Embryonic facial prominence (tissue), 1 donor: ENCODE data around the gene NCOA1.

Experiments
- DNase-seq: peaks from one replicate; pipeline ENCODE4 v3.0.0-alpha.2; 2016; ENCODE audit errors: extremely low spot score

NCOA1 gene

DNA sequence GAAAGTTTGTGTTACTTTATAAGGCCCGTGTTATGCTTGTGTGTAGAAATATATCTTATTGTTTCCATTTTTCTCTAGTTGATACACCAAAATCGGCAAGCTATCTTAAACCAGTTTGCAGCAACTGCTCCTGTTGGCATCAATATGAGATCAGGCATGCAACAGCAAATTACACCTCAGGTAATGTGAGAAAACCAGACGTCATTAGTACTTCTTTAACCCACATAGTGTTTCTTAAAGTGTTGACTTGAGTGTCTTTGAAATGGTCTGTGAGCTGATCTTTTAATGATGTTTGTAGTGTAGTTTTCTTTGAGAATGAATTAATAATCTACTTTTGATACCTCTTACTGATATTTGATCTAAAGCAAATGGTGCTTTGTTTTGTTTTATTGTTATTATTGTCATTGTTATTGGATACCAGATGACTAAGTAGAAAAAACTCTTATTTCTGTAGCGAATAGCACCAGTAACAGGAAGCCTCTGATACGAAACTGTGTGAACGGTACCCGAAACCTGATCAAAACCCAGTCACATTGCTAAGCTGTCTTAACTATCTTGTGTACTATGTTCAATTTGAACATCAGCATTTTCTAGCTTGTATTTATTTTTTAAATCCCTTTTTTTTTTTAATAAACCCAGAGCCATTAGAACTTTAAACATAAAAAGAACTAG lies 248.4 kb downstream of the NCOA1 start:
- DNase-seq = no peak

DNA sequence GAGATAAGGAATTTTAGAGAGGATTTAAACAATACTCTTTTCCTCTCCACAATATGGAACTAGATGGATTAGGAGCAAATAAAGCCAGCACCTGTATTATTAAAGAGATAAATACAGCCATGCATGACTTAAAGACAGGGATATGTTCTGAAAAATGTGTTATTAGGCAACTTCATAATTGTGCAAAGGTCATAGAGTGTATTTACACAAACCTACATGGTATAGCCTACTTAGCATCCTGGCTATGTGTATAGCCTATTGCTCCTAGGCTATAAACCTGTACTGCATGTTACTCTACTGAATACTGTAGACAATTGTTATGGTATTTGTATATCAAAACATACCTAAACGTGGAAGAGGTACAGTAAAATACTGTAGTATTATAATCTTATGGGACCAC lies 249.1 kb downstream of the NCOA1 start:
- DNase-seq = no peak

DNA sequence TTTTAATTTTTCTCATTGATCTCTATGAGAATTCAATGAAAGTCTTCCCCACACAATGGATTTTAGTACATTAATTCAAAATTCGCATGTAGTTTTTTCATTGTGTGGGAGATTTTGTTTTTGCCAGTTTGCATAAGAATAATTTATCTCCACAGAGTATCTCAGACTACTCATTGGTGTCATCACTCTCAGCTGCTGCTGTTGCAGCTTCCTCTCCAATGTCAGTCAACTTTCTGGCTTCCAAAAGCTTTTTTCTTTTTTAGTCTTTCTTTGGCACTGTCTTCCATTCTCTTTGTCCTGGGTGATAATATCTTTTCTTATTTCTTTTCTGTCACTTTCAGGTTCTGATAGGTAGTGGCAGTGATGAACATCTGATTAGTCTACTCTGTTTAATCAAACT lies 251.7 kb downstream of the NCOA1 start:
- DNase-seq = no peak

DNA sequence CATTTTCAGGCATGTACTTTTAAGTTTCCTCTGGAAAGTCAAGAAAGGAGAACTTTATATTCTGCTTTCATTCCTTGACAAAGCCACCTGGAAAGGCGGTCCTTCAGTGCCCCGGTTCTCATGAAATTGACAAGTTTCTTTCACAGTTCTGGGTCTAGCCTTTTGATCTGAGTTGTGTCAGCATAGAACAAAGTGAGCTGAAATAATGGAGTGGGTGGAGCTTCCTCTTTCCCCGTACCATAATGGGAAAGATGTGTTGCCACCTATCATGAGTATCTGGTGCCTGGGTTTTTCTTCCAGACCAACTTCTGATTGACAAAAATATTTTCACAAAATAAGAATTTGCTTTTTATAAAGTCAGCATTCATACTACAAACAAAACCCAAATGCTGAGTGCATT lies 252.9 kb downstream of the NCOA1 start:
- DNase-seq = no peak

DNA sequence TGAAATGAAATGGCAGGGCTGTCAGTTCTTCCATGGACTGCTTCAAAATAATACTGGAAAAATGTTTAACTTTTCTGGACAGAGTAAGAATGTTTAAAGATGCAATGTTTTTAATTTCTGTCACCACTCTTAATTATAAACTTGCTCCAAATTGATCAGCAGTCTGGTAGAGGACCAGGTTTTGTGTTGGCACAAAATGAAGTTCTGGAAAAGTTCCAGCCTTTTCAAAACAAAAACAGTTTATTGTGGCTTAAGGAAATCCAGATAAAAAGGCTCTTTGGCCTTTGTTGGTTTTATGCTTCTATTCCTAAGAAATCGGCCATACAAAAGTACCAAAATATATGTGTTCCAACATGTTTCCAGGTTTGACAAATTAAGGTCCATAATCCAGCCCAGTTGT lies 253.3 kb downstream of the NCOA1 start:
- DNase-seq = no peak

DNA sequence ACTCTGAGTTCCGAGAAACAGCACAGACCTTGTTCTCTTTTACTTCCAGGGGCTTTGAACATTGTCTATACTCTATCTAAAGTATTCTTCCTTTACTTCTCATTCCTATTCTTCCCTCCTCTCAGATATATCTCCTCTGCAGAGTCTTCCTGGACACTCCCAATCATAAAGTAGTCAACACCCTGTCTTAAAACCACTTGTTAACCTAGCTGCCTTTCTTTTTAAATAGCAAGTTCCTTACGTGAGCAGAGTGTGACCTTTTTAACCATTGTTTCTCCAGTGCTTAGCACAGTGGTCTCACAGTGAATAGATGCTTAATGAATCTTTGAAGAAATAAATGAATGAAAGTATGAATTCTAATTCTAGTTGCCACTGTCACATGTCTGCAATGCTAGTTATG lies 254.8 kb downstream of the NCOA1 start:
- no peak for DNase-seq

DNA sequence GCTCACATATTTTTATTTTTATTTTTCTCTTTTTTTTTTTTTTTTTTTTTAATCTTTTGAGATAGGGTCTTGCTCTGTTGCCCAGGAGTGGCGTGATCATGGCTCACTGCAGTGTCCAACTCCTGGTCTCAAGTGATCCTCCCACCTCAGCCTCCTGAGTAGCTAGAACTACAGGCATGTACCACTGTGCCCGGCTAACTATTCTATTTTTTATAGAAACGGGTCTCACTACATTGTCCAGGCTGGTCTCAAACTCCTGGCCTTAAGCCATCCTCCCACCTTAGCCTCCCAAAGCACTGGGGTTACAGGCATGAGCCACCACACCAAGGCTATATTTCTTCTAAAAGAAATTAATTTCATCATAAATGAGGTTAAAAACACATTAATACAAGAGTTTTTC lies 256.2 kb downstream of the NCOA1 start:
- no peak for DNase-seq

DNA sequence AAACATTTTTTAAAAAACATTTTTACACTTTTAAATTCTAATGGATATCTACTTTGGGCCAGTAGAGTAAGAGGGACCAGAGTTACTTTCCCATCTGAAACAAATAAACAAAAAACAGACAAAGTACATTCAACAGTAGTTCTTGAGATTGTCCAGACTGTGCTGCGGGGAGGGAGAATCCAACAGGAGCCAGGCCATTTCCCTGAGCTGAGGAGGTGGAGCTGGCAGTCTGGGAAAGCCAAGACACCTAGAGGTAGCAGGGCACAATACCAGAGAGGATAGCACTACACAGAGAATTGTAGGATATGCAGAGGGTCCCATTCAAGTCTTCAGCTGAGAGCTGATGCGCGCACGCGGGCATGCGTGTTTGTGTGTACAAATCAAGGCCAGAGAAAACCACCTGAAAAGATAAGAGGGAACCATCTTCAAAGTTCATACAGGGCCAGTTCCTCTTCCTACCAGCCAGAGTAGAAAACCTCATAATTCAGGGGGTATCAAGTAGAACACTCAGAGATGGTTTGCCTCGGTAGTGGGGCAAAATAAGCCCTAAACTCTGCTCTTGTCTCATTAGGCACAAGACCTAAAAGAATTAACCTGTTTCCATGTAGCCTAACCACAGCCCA lies 258.1 kb downstream of the NCOA1 start:
- DNase-seq = no peak

DNA sequence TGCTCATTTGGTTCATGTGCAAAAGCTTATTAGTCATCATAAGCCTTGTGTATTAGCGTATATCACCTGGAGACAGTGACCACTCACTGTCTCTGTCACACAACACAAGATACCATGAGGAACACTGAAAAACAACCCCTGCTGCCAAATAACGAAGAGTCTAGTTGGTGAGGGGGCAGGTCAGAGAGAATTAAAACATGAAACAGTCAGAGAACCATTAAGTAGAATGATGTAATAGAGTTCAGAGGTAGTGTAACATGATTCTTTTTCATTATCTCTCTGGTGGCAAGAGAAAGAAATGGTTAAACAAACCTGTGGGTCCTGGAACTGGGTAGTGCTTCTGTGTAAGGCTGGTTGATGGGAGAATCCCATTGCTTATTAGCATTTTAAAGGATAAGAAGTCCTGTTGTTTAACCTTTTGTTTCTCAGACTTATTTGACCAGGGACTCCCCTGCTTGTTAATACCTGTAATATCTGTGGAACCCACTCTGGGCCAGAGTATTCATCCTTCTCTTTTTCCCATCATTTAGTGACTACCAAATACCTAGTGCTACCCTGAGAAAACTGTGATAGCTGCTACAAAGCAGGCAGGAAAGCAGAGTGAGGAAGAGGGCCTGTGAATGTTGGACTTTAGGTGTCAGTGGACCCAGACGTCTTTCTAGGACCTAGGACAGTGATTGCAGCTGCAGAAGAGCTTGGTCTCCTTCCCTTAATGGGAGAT lies 264.1 kb downstream of the NCOA1 start:
- no peak for DNase-seq

DNA sequence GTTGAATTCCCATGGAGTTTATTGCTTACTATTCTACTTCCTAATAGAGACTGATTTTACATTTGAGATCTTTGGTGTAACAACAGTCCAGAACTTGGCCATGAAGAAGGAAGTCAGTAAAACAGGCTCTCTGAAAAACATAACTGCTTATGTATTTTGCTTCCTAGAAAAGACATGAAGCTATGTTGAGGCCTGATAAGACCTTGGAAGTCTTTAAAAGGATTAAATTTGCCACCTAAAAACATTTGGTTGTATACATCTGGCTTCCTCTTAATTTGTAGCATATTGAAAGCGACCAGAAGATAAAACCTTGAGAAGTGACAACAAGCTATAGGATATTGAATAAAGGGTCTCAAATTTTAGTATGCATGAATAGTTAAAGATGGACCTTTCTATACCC lies 265.7 kb downstream of the NCOA1 start:
- DNase-seq = no peak

DNA sequence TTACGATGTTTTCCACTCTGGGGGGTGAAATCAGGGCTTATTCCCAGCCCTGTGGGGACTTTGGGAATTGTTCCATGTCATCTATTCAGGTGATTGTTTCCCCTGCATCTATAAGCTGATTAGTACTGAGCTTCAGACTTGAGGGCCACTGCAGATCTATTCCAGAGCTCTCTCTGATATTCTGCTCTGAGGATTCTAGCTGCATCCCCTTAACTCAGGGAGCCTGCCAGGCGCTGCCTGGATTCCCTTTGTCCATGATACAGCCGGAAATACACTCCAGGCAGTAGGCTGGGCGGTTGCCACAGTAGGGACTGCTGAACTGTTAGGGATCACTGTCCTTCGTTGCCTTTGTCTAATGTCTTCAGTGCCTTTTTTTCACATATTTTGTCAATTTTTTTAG lies 270.8 kb downstream of the NCOA1 start:
- no peak for DNase-seq

DNA sequence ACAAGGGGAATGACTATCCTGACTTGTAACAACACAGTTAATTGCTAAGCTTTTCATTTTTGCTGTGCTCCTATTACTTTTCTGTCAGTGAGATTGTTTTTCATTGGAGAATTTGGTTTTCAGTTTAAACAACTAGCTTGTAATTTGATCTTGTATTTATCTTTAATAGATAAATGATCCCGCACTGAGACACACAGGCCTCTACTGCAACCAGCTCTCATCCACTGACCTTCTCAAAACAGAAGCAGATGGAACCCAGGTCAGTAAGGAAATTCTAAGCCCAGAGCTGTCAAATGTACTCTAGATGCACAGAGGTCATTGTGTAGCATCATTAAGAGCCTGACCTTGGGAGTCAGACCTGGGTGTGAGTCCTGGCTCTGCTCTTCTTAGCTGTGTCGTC lies 271.5 kb downstream of the NCOA1 start:
- no peak for DNase-seq

DNA sequence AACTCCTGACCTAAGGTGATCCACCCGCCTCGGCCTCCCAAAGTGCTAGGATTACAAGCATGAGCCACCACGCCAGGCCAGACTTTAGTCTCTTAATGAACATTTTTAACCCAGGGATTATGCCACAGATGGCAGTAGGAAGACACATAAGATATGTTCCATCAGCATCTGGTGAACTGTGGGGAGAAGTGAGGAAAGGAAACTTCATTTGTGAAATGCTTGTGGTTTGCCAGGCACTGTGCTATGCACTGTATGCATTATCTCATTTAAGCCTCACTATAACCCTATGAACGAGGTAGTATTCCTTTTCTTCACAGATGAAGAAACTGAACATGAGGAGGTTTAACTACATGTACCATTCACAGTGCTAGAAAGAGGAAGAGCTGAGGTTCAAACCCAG lies 272.8 kb downstream of the NCOA1 start:
- DNase-seq = no peak

DNA sequence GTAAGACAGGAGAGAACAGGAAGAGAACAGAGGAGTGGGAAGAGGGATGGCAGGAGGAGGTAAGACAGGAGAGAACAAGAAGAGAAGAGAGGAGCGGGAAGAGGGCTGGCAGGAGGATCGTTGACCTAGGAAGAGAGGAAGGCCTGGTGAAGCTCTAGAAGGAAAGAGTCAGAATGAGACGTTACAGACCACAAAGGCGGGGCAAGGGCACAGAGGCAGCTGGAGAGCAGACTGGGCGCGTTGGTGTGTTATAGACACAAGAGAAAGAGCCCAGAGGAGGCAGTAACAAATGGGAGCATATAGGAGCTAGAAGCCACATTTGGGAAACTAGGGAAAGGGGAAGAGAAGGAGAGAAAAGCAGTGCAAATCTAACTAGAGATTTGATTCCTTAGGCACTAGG lies 275.6 kb downstream of the NCOA1 start:
- no peak for DNase-seq

DNA sequence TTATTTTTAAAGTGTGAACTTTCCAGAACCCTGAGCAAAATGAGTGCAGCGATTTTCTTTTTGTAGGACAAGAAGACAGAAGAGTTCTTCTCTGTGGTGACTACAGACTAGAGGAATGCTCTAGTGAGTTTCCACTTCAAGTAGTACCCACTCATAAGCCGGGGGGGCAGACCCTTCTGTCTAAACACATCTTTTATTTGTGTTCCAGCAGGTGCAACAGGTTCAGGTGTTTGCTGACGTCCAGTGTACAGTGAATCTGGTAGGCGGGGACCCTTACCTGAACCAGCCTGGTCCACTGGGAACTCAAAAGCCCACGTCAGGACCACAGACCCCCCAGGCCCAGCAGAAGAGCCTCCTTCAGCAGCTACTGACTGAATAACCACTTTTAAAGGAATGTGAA lies 277.0 kb downstream of the NCOA1 start:
- DNase-seq = no peak

DNA sequence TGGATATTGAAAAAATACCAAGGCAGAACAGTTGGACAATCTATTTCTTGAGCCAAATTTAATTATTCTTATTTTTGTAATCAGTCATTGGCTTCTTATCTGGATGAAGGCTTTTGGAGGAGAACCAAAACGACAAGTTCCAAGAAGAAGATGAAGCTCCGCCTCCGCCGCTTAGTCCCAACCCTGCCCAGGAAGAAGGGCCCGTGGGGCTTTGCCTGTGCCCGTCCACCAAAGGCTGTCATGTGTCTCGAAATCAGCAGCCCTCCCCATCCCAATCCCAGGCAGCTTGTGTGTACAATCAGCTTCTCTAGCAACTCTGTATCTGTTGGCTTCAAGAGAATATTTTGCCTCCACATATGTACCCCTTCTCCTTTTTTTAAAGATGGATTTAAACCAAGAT lies 277.5 kb downstream of the NCOA1 start:
- no peak for DNase-seq

DNA sequence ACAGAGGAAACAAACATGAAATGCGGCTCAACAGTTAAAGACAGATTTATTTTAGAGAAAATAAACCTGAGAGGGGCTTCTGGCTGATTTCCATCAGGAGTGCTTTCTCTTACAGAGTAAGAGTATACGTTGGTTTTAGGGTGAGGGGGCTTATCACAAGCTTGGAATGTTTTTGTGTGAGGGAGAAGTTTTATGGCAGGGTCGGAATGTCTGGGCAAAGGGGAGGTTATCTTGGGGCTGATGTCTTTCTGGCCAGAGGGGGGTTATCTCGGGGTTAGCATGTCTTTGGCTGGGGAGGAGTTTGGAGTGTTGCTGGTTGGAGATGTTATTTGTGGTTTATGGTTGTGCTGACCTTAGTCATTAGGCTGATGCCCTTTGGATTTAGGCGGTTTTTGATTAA lies 280.0 kb downstream of the NCOA1 start:
- DNase-seq = no peak

DNA sequence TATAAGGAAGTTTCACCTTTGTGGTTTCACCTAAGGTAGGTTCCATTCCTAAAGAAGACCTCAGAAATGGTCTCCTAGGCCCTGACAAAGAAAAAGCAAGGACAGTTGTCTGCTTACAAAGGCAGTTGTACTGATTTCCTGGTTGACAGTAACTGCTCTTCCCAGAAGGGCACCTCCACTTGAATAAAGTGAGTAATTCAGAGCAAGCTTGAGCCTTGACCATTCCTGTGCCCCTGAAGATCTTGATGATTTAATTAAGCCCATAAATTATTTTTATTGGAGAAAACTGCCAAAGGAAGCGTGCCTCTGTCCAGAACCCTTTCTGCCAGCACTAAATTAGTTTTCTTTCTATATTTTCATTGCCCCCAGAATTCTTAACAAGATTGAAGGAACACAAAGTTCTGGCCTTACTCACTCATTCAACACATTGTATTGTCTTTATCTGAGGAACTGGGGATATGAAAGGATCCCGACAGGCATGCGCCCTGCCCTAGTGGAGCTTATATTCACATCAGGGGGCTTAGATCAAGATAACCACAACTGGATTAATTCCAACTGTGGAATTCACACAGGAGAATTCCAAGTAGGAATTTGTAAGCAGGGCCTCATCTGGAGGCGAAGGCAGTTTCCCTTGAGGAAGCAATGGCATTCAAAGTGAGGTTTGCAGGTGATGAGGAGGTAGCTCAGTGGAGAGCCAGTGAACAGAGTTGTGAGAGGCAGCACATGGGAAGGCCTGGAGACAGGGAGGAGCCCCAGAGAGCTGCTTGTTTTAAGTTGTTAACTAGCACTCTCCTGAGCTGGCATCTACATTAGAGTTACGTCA lies 280.9 kb downstream of the NCOA1 start:
- DNase-seq = no peak

DNA sequence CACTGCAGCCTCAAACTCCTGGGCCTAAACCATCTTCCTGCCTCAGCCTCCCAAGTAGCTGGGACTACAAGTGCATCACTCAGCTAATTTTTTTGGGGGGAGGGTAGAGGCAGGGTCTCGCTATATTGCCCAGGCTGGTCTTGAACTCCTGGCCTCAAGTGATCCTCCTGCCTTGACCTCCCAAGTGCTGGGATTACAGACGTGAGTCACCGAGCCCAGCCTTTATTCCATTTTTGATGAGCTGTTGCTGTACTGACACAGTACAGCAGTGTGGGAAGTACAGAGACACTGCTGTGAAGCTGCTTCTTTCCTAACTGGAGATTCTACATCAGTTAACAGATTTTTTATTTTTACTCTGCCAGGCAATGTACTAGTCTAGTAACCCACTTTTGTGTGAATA lies 283.3 kb downstream of the NCOA1 start:
- no peak for DNase-seq

DNA sequence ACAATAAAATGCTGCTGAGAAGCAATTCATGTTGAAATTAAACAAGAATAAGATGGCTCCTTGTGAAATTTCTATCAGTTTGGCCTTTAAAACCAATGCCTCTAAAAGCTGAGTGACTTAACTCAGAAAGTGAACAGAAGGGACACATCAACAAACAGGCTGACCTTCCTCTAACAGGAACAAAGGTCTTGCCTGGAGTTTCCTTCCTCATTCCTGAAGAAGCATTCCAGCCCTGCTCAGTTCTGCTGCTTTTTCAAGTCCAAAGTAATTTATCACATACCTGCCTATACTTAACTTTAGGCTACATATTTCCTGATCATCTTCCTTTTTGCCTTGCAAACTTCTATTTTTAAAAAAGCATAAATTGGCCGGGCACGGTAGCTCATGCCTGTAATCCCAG lies 288.1 kb downstream of the NCOA1 start:
- DNase-seq = no peak

DNA sequence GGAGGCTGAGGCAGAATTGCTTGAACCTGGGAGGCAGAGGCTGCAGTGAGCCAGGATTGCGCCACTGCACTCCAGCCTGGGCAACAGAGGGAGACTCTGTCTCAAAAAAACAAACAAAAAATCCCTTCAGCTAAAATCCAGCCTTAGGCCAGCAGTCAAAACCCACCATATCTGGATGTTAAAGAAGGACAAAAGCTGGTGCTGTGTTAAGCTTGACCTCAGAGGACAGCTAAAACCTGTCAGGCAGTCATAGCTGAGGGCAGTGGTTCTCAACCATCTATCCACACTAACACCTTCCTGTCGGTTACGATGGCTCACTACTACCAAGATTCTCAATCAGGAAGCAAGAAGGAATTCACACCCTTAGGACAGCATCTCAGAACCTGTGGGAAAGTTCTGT lies 292.6 kb downstream of the NCOA1 start:
- no peak for DNase-seq

DNA sequence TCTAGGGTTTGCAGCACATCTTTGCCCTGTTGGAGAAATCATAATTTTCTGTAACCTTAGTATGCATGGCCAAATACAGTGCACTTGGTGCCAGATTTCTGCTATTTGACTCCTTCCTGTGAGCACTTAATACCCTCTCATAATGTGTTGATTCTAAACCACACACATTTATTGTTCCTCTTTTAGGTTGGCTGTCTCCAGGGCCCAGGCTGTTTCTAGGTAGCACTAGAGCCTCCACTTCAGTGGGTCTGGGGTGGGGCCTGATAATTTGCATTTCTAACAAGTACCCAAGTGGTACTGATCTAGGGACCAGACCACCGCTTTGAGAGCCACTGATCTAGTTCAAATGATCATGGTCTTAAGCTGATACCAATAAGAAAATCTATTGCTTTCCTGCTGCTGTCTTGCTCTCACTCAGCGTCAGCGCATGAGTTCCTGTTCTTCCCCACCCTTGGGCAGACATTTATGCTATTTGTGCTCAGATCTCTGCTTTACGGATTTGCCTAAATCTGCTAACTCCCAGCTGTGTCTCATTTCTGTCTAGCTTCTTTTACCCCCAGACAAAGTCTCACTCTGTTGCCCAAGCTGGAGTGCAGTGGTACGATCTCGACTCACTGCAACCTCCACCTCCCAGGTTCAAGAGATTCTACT lies 294.7 kb downstream of the NCOA1 start:
- no peak for DNase-seq
